Loucy (cell line): ENCODE results near the gene LRRN4CL.

Experiments used
- H2AFZ ChIP-seq: fragments of 200-600 bp; sonication (generic); 2 replicates; pipeline ENCODE4 v1.6.0; 2016; ENCODE audit warnings: antibody characterized with exemption, mild to moderate bottlenecking, low read length, moderate library complexity
- H3F3A ChIP-seq: fragments of 200-600 bp; 2 replicates; pipeline ENCODE4 v1.6.0; 2016; ENCODE audit warnings: antibody characterized with exemption, low read depth, mild to moderate bottlenecking
- H3K27me3 ChIP-seq: fragments of 200-600 bp; sonication (generic); 2 replicates; pipeline ENCODE4 v1.6.1; 2014; ENCODE audit warnings: low read length, mild to moderate bottlenecking; ENCODE audit not compliant: insufficient read depth, poor library complexity, severe bottlenecking
- H3K36me3 ChIP-seq: fragments of 200-600 bp; sonication (generic); 2 replicates; pipeline ENCODE4 v1.6.1; 2016; ENCODE audit warnings: low read length; ENCODE audit not compliant: insufficient read depth
- H3K4me1 ChIP-seq: fragments of 200-600 bp; sonication (generic); 2 replicates; pipeline ENCODE4 v1.5.1; 2014; ENCODE audit warnings: low read length, mild to moderate bottlenecking; ENCODE audit not compliant: insufficient read depth, poor library complexity, severe bottlenecking
- H3K4me2 ChIP-seq: fragments of 200-600 bp; sonication (generic); 2 replicates; pipeline ENCODE4 v1.6.0; 2014; ENCODE audit warnings: antibody characterized with exemption, low read length, low read depth, mild to moderate bottlenecking; ENCODE audit not compliant: poor library complexity, severe bottlenecking
- H3K4me3 ChIP-seq: fragments of 200-600 bp; sonication (generic); 2 replicates; pipeline ENCODE4 v1.5.1; 2014; ENCODE audit warnings: low read length, mild to moderate bottlenecking, mixed read lengths; ENCODE audit not compliant: poor library complexity, severe bottlenecking
- H3K79me2 ChIP-seq: fragments of 200-600 bp; sonication (generic); 2 replicates; pipeline ENCODE4 v1.6.1; 2014; ENCODE audit warnings: low read length; ENCODE audit not compliant: insufficient read depth
- H3K9ac ChIP-seq: fragments of 200-600 bp; sonication (generic); 2 replicates; pipeline ENCODE4 v1.6.0; 2014; ENCODE audit warnings: mild to moderate bottlenecking, low read depth, low read length, moderate library complexity; ENCODE audit not compliant: poor library complexity, severe bottlenecking
- H3K9me2 ChIP-seq: fragments of 200-600 bp; sonication (generic); replicated peaks from 2 replicates; pipeline ENCODE4 v1.6.1; 2016; ENCODE audit warnings: low read depth, low read length, mixed read lengths
- H3K9me3 ChIP-seq: fragments of 200-600 bp; sonication (generic); 2 replicates; pipeline ENCODE4 v1.6.1; 2014; ENCODE audit warnings: mild to moderate bottlenecking, antibody characterized with exemption, low read length, low read depth; ENCODE audit not compliant: insufficient read depth
- H4K20me1 ChIP-seq: fragments of 200-600 bp; sonication (generic); 2 replicates; pipeline ENCODE4 v1.6.0; 2014; ENCODE audit warnings: antibody characterized with exemption, low read length, mild to moderate bottlenecking; ENCODE audit not compliant: insufficient read depth, poor library complexity, severe bottlenecking
- EZH2phosphoT487 ChIP-seq: fragments of 200-600 bp; IDR thresholded peaks from 2 replicates; pipeline ENCODE4 v1.6.1; 2018; ENCODE audit warnings: antibody characterized with exemption, mild to moderate bottlenecking, moderate library complexity, borderline replicate concordance
- TF ChIP-seq, protein P1 (sequence below): fragments of 200-600 bp; sonication (generic); conservative IDR thresholded peaks from 2 replicates; pipeline ENCODE4 v1.5.1; 2014; ENCODE audit warnings: mild to moderate bottlenecking, antibody characterized with exemption, low read length

LRRN4CL gene

DNA sequence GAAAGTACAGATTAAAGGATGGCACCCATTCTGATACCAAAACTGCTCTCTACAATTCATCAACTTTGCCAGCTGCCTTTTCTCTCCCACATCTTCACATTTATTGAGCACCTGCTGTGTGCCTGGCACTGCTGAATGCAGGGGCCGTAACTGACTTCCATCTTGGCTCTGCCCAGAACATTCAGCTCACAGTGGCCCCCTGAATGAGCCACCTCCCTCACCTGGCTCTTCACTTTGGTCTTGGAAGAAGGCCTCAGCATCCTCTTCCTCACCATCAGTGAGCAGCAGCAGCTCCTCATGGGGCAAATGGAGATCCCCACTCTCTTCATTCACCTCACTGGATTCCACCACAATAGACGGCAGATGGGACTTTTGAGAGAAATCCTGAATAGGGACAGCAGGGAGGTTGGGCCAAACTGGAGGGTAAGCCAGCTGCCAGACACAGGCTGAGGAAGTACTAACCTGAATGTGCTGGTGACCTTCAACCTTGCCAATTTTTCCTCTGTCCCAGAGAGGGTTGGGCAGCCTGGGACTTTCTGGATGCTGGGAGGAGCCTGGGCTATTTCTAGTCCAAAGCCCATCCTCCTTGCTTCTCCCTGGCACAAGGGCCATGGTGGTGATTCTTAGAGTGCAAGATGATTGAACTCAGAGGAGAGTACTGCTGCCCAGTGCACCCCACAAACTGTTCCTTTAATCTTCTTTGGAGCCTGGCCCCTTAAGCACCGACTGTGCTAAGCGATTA lies 19.7 kb downstream of the LRRN4CL start:
- peak overlapping the region; percentile 91 for H3K9ac ChIP-seq
- no peaks in the 10 kb centered on the region for H3K9me3 ChIP-seq
- no peak overlapping the region for H2AFZ ChIP-seq
- H3K4me3 ChIP-seq = no peak overlapping the region
- H3F3A ChIP-seq = peaks cover 3% of the 10 kb centered on the region; the same call in 1 of the 2 replicates
- no peak for TF ChIP-seq EZH2phosphoT487
- TF ChIP-seq, protein P1, sequence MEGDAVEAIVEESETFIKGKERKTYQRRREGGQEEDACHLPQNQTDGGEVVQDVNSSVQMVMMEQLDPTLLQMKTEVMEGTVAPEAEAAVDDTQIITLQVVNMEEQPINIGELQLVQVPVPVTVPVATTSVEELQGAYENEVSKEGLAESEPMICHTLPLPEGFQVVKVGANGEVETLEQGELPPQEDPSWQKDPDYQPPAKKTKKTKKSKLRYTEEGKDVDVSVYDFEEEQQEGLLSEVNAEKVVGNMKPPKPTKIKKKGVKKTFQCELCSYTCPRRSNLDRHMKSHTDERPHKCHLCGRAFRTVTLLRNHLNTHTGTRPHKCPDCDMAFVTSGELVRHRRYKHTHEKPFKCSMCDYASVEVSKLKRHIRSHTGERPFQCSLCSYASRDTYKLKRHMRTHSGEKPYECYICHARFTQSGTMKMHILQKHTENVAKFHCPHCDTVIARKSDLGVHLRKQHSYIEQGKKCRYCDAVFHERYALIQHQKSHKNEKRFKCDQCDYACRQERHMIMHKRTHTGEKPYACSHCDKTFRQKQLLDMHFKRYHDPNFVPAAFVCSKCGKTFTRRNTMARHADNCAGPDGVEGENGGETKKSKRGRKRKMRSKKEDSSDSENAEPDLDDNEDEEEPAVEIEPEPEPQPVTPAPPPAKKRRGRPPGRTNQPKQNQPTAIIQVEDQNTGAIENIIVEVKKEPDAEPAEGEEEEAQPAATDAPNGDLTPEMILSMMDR = no peak
- H3K36me3 ChIP-seq = no peaks in the 10 kb centered on the region; the same call in 1 of the 2 replicates
- no peaks in the 10 kb centered on the region for H3K27me3 ChIP-seq
- H3K4me2 ChIP-seq = peak overlapping the region; percentile 87
- H4K20me1 ChIP-seq = peaks cover 27% of the 10 kb centered on the region
- peaks cover 77% of the 10 kb centered on the region for H3K79me2 ChIP-seq
- peaks cover 52% of the 10 kb centered on the region for H3K4me1 ChIP-seq
- H3K9me2 ChIP-seq = no peaks in the 10 kb centered on the region

DNA sequence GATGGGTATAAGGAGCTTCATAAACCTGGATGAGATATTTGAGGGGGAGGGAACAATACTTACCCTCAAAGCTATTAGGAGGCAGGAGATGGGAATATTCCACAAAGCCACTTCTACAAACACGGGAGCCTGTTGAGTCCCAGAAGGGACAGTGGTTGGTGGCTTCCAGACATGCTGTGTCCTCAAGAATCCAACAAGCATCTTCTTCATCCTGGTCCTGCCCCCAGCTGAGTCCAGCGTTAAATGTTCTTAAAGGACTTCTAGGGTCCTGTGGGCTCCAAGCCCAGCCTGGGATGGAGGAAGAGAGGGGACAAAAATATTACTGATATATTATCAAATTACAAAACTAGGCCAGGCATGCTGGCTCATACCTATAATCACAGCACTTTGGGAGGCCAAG lies 21.9 kb downstream of the LRRN4CL start:
- Histone ChIP-seq H2AFZ (no peak overlapping the region), H3K4me3 (no peak overlapping the region), H3K9me3 (no peaks in the 10 kb centered on the region), H3K27me3 (no peaks in the 10 kb centered on the region), H3F3A (peaks cover 5% of the 10 kb centered on the region; the same call in 1 of the 2 replicates), H3K79me2 (peaks cover 74% of the 10 kb centered on the region), H4K20me1 (peaks cover 21% of the 10 kb centered on the region), H3K36me3 (peaks cover 5% of the 10 kb centered on the region; the same call in 1 of the 2 replicates), H3K4me2 (peak overlapping the region; percentile 79), H3K4me1 (peaks cover 44% of the 10 kb centered on the region), H3K9me2 (no peaks in the 10 kb centered on the region), H3K9ac (peak overlapping the region; percentile 89)
- TF ChIP-seq, protein P1 = no peak
- no peak for TF ChIP-seq EZH2phosphoT487

DNA sequence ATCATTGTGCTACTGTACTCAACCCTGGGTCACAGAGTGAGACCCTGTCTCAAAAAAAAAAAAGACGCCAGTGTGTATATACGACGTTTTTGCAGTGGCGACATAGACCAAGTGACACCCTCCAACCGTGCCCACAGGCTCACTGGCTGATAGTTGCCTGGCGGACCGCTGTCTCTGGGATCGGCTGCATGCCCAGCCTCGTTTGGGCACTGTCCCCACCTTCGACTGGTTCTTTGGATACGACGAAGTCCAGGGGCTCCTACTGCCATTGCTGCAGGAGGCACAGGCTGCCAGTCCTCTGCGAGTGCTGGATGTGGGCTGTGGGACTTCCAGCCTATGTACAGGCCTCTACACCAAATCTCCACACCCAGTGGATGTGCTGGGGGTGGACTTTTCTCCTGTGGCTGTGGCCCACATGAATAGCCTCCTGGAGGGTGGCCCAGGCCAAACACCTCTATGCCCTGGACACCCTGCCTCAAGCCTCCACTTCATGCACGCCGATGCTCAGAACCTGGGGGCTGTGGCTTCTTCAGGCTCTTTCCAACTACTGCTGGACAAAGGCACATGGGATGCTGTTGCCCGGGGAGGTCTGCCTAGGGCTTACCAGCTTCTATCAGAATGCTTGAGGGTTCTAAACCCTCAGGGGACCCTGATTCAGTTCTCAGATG lies 22.9 kb downstream of the LRRN4CL start:
- H3K4me1 ChIP-seq = peaks cover 43% of the 10 kb centered on the region
- peaks cover 5% of the 10 kb centered on the region; the same call in 1 of the 2 replicates for H3K36me3 ChIP-seq

More for the DNA sequence above, 22.9 kb downstream of the LRRN4CL start:
- no peaks in the 10 kb centered on the region for H3K27me3 ChIP-seq
- no peaks in the 10 kb centered on the region for H3K9me2 ChIP-seq
- peaks cover 71% of the 10 kb centered on the region for H3K79me2 ChIP-seq
- TF ChIP-seq EZH2phosphoT487 = no peak
- TF ChIP-seq, protein P1 = no peak
- peaks cover 8% of the 10 kb centered on the region; the same call in 1 of the 2 replicates for H3F3A ChIP-seq
- no peaks in the 10 kb centered on the region for H3K9me3 ChIP-seq
- H3K4me3 ChIP-seq = peak overlapping the region; percentile 98
- peaks cover 20% of the 10 kb centered on the region for H4K20me1 ChIP-seq
- H2AFZ ChIP-seq = no peak overlapping the region
- peak overlapping the region; percentile 79 for H3K4me2 ChIP-seq
- H3K9ac ChIP-seq = peak overlapping the region; percentile 89
